ENCODE data around the gene TMEM271.

GRCh38 chr4:524196-524595 is 51.9 kb downstream of the TMEM271 start:
- no peak for TF ChIP-seq CTCF (IDR thresholded peaks at IDR 0.05; ENCODE audit: low read depth, low read length, missing input control)
- TF ChIP-seq YY1 (IDR thresholded peaks at IDR 0.05): no peak
- TF ChIP-seq JUND (IDR thresholded peaks at IDR 0.05): no peak
- no peak for TF ChIP-seq FOXA1 (IDR thresholded peaks at IDR 0.05)
- no peak for TF ChIP-seq REST (IDR thresholded peaks at IDR 0.05)

Data from liver (tissue), 3 donors.